ENCODE results near the gene RPA3. TPM values are rescaled to one million over a fixed set of nuclear protein-coding genes. Genes with fewer than 3 reads are reported as not detected.

RPA3 gene
- total and polyA plus RNA-seq, 2 donors (not counting 3 experiments of a cell fraction or from before 2014, with no cell fraction given), result 15.6 to 34.4 TPM

- Histone ChIP-seq H3K79me2 (ENCODE audit: control insufficient read depth, insufficient read depth, low read length) (no peaks in the 10 kb centered on the region), H3K4me2 (ENCODE audit: insufficient read depth, low read length) (no peak overlapping the region), H2AFZ (ENCODE audit: low read depth, low read length) (no peak overlapping the region), H3K9ac (replicated peaks; ENCODE audit: extremely low read depth, insufficient read depth, low read length) (no peak overlapping the region), H3K27me3 (ENCODE audit: control insufficient read depth in 2 of 2, insufficient read depth in 2 of 2, low read length in 2 of 2) (no peaks in the 10 kb centered on the region), H3K9me3 (replicated peaks; ENCODE audit: control insufficient read depth, insufficient read depth, low read length) (no peaks in the 10 kb centered on the region), H4K20me1 (replicated peaks; ENCODE audit: control insufficient read depth, extremely low read depth, insufficient read depth, low read length) (no peaks in the 10 kb centered on the region), H3K4me3 (replicated peaks in 1 of 3; ENCODE audit: insufficient read depth in 1 of 3, low read depth in 1 of 3, low read length in 3 of 3) (no peak overlapping the region), H3K9me1 (replicated peaks; ENCODE audit: control insufficient read depth, extremely low read depth, insufficient read depth, low read length) (no peaks in the 10 kb centered on the region), H3K36me3 (ENCODE audit: control insufficient read depth in 2 of 2, extremely low read depth in 1 of 2, insufficient read depth in 2 of 2, low read length in 2 of 2) (no peaks in the 10 kb centered on the region), H3K27ac (ENCODE audit: insufficient read depth, low read depth, low read length) (no peak overlapping the region), H3K4me1 (ENCODE audit: control insufficient read depth, extremely low read depth, insufficient read depth, low read length) (no peaks in the 10 kb centered on the region)
- TF ChIP-seq FOS (IDR thresholded peaks at IDR 0.05; ENCODE audit: borderline replicate concordance, insufficient read depth, low read length), result no peak
- TF ChIP-seq MYC (IDR thresholded peaks at IDR 0.05; ENCODE audit: low read depth, low read length), result no peak
- no peak for TF ChIP-seq POLR2AphosphoS5 (IDR thresholded peaks at IDR 0.05; ENCODE audit: insufficient read depth, low read depth, low read length)
- no peak for TF ChIP-seq GATA2 (IDR thresholded peaks at IDR 0.05; ENCODE audit: insufficient read depth, insufficient read length, low read depth, low read length)
- TF ChIP-seq EZH2 (IDR thresholded peaks at IDR 0.05; ENCODE audit: borderline replicate concordance, low read depth, low read length, severe bottlenecking), result no peak
- no peak for TF ChIP-seq JUN (IDR thresholded peaks at IDR 0.05; ENCODE audit: borderline replicate concordance, insufficient read depth, insufficient read length, low read depth)
- no peak for TF ChIP-seq MAX (IDR thresholded peaks at IDR 0.05; ENCODE audit: insufficient read depth, insufficient read length)
- no peak for TF ChIP-seq POLR2A (IDR thresholded peaks at IDR 0.05; ENCODE audit: low read depth, low read length)
- TF ChIP-seq, protein P1, sequence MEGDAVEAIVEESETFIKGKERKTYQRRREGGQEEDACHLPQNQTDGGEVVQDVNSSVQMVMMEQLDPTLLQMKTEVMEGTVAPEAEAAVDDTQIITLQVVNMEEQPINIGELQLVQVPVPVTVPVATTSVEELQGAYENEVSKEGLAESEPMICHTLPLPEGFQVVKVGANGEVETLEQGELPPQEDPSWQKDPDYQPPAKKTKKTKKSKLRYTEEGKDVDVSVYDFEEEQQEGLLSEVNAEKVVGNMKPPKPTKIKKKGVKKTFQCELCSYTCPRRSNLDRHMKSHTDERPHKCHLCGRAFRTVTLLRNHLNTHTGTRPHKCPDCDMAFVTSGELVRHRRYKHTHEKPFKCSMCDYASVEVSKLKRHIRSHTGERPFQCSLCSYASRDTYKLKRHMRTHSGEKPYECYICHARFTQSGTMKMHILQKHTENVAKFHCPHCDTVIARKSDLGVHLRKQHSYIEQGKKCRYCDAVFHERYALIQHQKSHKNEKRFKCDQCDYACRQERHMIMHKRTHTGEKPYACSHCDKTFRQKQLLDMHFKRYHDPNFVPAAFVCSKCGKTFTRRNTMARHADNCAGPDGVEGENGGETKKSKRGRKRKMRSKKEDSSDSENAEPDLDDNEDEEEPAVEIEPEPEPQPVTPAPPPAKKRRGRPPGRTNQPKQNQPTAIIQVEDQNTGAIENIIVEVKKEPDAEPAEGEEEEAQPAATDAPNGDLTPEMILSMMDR (IDR thresholded peaks at IDR 0.05; ENCODE audit: extremely low read depth in 1 of 2, insufficient read depth in 1 of 2, low read depth in 1 of 2, low read length in 2 of 2), result no peak
- no peak for FAIRE-seq
- intact Hi-C loops (cut with micrococcal nuclease) (no loop called here), dilution Hi-C loops (cut with MboI; ENCODE audit: extremely low pct_ligation_motif_present, low sequenced_read_pairs) (no loop called here)
- no TSS peak for BruUV-seq (replicated peaks)
- POLR2A ChIA-PET, result no interaction called here
- DNase-seq (ENCODE audit: low read depth, low spot score), result no peak
- CTCF ChIA-PET, result interaction anchor here (1.3 to 2.4 kb wide), 4 partner anchors 10 to 576 kb away, joined by 3 to 20 read pairs (median 5); no protein-coding TSS in a partner anchor
These were observed 1.8 kb upstream of the RPA3 start for GRCh38 chr7:7720193-7720592.
